Type B pancreatic cell (in vitro differentiated cells): Measurements from ENCODE around the gene UBE4B. TPM values are rescaled to one million over a fixed set of nuclear protein-coding genes. Genes with fewer than 3 reads are reported as not detected.
"Not testable (repeated sequence)": the region's sequence is repeated elsewhere in the genome, so short reads cannot be mapped to it uniquely, and the experiment has no call there.

Experiments used
- DNase-seq: peaks from one replicate; pipeline ENCODE4 v3.0.0; 2021; ENCODE audit warnings: mixed read lengths; ENCODE audit not compliant: unreplicated experiment; ENCODE audit errors: extremely low spot score
- H3K27ac Mint-ChIP-seq: 2 replicates; pipeline ENCODE4 v1.8.0; 2021; ENCODE audit warnings: mild to moderate bottlenecking, mixed read lengths
- H3K27me3 Mint-ChIP-seq: 2 replicates; pipeline ENCODE4 v1.8.0; 2021; ENCODE audit warnings: mixed read lengths
- H3K36me3 Mint-ChIP-seq: 2 replicates; pipeline ENCODE4 v1.8.0; 2021; ENCODE audit warnings: mixed read lengths
- H3K4me1 Mint-ChIP-seq: one replicate; pipeline ENCODE4 v1.8.0; 2021; ENCODE audit warnings: mixed read lengths; ENCODE audit not compliant: unreplicated experiment
- H3K4me3 Mint-ChIP-seq: 2 replicates; pipeline ENCODE4 v1.8.0; 2021; ENCODE audit warnings: mild to moderate bottlenecking, mixed read lengths
- H3K9me3 Mint-ChIP-seq: 2 replicates; pipeline ENCODE4 v1.8.0; 2021; ENCODE audit warnings: mixed read lengths
- CTCF ChIP-seq: fragments of 200-600 bp; sonication (generic); conservative IDR thresholded peaks from 2 replicates; pipeline ENCODE4 v1.5.0; 2021; ENCODE audit warnings: antibody characterized with exemption, mild to moderate bottlenecking
- total RNA-seq: library from RNA; stranded (reverse); gene quantifications from 2 replicates; pipeline ENCODE4 v1.2.1, GENCODE V29; 2021; ENCODE audit warnings: low replicate concordance

The UBE4B gene
- total RNA-seq, 1 donor from 2014 or later, result 55.1 TPM

GRCh38 chr1:10204003-10204642 is 171.4 kb downstream of the UBE4B start:
- no peak overlapping the region for H3K27ac Mint-ChIP-seq
- H3K27me3 Mint-ChIP-seq, result no peaks in the 10 kb centered on the region
- H3K36me3 Mint-ChIP-seq, result no peaks in the 10 kb centered on the region
- TF ChIP-seq CTCF, result no peak
- no peak overlapping the region for H3K4me3 Mint-ChIP-seq
- H3K4me1 Mint-ChIP-seq, result peaks cover 1% of the 10 kb centered on the region
- no peaks in the 10 kb centered on the region for H3K9me3 Mint-ChIP-seq
- DNase-seq, result no peak

GRCh38 chr1:10205206-10205605 is 172.4 kb downstream of the UBE4B start:
- H3K4me1 Mint-ChIP-seq, H3K9me3 Mint-ChIP-seq, H3K4me3 Mint-ChIP-seq, DNase-seq, H3K27ac Mint-ChIP-seq, H3K36me3 Mint-ChIP-seq, H3K27me3 Mint-ChIP-seq: not testable (repeated sequence)

- no peaks in the 10 kb centered on the region for H3K27me3 Mint-ChIP-seq
- no peaks in the 10 kb centered on the region for H3K9me3 Mint-ChIP-seq
- no peak overlapping the region for H3K27ac Mint-ChIP-seq
- H3K4me3 Mint-ChIP-seq, result no peak overlapping the region
- no peak for TF ChIP-seq CTCF
- H3K36me3 Mint-ChIP-seq, result no peaks in the 10 kb centered on the region
- peaks cover 20% of the 10 kb centered on the region for H3K4me1 Mint-ChIP-seq
- DNase-seq, result no peak
These were observed 175.1 kb downstream of the UBE4B start for GRCh38 chr1:10207810-10208209.

DNA sequence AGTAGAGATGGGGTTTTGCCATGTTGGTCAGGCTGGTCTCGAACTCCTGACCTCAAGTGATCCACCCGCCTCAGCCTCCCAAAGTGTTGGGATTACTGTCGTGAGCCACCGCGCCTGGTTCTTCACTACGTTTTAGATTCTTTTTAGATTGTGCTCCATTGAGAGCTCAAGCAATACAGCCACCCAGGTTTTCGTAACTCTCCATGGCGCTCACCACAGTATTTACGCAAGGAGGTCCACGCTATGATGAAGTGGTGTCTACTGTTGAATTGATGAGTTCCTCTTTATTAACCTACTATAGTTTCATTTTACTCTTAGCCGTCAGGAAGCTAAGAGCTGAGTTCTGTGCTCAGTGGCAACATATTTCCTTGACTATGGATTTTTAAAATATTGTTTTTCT is 175.8 kb downstream of the UBE4B start:
- H3K36me3 Mint-ChIP-seq, result no peaks in the 10 kb centered on the region
- peak overlapping the region; percentile 98 for H3K27ac Mint-ChIP-seq
- H3K4me1 Mint-ChIP-seq, result peaks cover 24% of the 10 kb centered on the region
- no peak for DNase-seq
- H3K9me3 Mint-ChIP-seq, result no peaks in the 10 kb centered on the region
- TF ChIP-seq CTCF, result no peak
- peak overlapping the region; percentile 49 for H3K4me3 Mint-ChIP-seq
- H3K27me3 Mint-ChIP-seq, result no peaks in the 10 kb centered on the region

DNA sequence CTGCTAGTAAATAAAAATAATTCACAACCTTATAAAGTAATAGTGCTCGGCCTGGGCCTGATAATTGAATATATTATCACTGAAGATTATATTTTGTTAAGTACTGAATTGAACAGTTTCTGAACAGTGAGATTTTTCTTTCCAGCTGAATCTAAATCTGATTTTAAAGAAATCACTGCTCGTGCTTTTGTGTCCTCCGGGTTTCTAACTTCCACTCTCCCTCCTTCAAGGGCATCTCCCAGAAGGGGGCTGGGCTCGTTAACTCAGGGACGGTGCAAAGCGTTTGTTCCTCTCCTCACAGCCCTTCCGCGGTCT is 176.8 kb downstream of the UBE4B start:
- Mint-ChIP-seq H3K27ac (peak overlapping the region; percentile 98), H3K4me1 (peaks cover 29% of the 10 kb centered on the region), H3K9me3 (no peaks in the 10 kb centered on the region), H3K27me3 (no peaks in the 10 kb centered on the region), H3K36me3 (no peaks in the 10 kb centered on the region), H3K4me3 (peak overlapping the region; percentile 99)
- no peak for DNase-seq
- no peak for TF ChIP-seq CTCF

DNA sequence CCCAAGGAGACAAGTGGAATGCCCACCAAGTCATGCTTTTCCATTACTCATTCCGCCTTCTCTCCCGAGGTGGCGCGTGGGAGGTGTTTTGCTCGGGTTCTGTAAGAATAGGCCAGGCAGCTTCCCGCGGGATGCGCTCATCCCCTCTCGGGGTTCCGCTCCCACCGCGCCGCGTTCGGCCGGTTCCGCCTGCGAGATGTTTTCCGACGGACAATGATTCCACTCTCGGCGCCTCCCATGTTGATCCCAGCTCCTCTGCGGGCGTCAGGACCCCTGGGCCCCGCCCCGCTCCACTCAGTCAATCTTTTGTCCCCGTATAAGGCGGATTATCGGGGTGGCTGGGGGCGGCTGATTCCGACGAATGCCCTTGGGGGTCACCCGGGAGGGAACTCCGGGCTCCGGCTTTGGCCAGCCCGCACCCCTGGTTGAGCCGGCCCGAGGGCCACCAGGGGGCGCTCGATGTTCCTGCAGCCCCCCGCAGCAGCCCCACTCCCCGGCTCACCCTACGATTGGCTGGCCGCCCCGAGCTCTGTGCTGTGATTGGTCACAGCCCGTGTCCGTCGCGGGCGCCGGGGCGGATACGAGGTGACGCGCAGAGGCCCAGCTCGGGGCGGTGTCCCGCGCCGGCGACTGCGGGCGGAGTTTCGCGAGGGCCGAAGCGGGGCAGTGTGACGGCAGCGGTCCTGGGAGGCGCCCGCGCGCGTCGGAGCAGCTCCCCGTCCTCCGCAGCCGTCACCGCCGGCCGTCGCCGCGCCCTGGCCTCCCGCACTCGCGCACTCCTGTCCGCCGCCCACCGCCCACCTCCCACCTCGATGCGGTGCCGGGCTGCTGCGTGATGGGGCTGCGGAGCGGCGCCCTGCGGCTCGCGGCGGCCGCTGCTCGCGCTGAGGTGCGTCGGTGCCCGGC is 177.4 kb downstream of the UBE4B start, which contains the start of gene KIF1B:
Gene KIF1B (plus strand): TSS at position 666 of the 906 bp plus-strand sequence. CDS start 21,759 bp downstream, outside the sequence.
- DNase-seq, result peak; percentile 100
- TF ChIP-seq CTCF, result peak; percentile 100
- Mint-ChIP-seq H3K4me3 (peak within 1 kb of the TSS; percentile 99), H3K27me3 (no peaks in the 10 kb centered on the region), H3K9me3 (no peaks in the 10 kb centered on the region), H3K27ac (peak within 1 kb of the TSS; percentile 98), H3K4me1 (peaks cover 29% of the 10 kb centered on the region), H3K36me3 (no peaks in the 10 kb centered on the region)
